Lower leg skin (tissue), 3 donors: Measurements from ENCODE around the gene PNPLA2.

ENCODE experiments used
- CTCF ChIP-seq, 3 donors: fragments of 450-650 bp; IDR thresholded peaks; one replicate each; pipeline ENCODE4 v1.5.1; 2016; ENCODE audit warnings: antibody characterized with exemption in 3 of 3, mild to moderate bottlenecking in 3 of 3, moderate library complexity in 2 of 3
- POLR2A ChIP-seq, 2 donors: fragments of 450-650 bp; IDR thresholded peaks; one replicate each; pipeline ENCODE4 v1.6.1; 2016 to 2017; ENCODE audit warnings: antibody characterized with exemption in 2 of 2, mild to moderate bottlenecking in 1 of 2, moderate library complexity in 1 of 2

- no peak for TF ChIP-seq CTCF (IDR thresholded peaks at IDR 0.05)
- TF ChIP-seq POLR2A (IDR thresholded peaks at IDR 0.05) = no peak
Observed at GRCh38 chr11:826227-826621, 7.5 kb downstream of the PNPLA2 start.
